DOHH2 (cell line): ENCODE results near the gene IFI16.
A peak's percentile ranks its signal among the peaks of the same experiment; 100 is the strongest.

Source experiments
- H3F3A ChIP-seq: fragments of 200-600 bp; sonication (generic), shearing (Covaris generic); 2 replicates; pipeline ENCODE4 v1.6.0; 2016; ENCODE audit warnings: antibody characterized with exemption, mild to moderate bottlenecking; ENCODE audit not compliant: control insufficient read depth, insufficient read depth
- H3K27ac ChIP-seq: fragments of 200-600 bp; sonication (generic); 2 replicates; pipeline ENCODE4 v1.5.1; 2014; ENCODE audit warnings: low read depth, mild to moderate bottlenecking, low read length, moderate library complexity
- H3K27me3 ChIP-seq: fragments of 200-600 bp; sonication (generic); 2 replicates; pipeline ENCODE4 v1.6.1; 2014; ENCODE audit warnings: mild to moderate bottlenecking, low read length, mixed read lengths; ENCODE audit not compliant: control insufficient read depth
- H3K36me3 ChIP-seq: fragments of 200-600 bp; sonication (generic); 2 replicates; pipeline ENCODE4 v1.6.1; 2014; ENCODE audit warnings: mild to moderate bottlenecking, low read length, moderate library complexity, mixed read lengths; ENCODE audit not compliant: control insufficient read depth
- H3K4me1 ChIP-seq: fragments of 200-600 bp; sonication (generic); 2 replicates; pipeline ENCODE4 v1.6.1; 2014; ENCODE audit warnings: mild to moderate bottlenecking, low read length, mixed read lengths; ENCODE audit not compliant: control insufficient read depth
- H3K4me2 ChIP-seq: fragments of 200-600 bp; sonication (generic); 2 replicates; pipeline ENCODE4 v1.6.0; 2014; ENCODE audit warnings: mild to moderate bottlenecking, low read length, moderate library complexity
- H3K4me3 ChIP-seq: fragments of 200-600 bp; sonication (generic); 2 replicates; pipeline ENCODE4 v1.5.1; 2014; ENCODE audit warnings: mild to moderate bottlenecking, low read length, mixed read lengths
- H3K79me2 ChIP-seq: fragments of 200-600 bp; sonication (generic); 2 replicates; pipeline ENCODE4 v1.6.1; 2014; ENCODE audit warnings: mild to moderate bottlenecking, low read length, mixed read lengths; ENCODE audit not compliant: control insufficient read depth
- H3K9me2 ChIP-seq: fragments of 200-600 bp; sonication (generic); replicated peaks from 2 replicates; pipeline ENCODE4 v1.6.1; 2014; ENCODE audit warnings: mild to moderate bottlenecking, low read length, mixed read lengths; ENCODE audit not compliant: control insufficient read depth
- H3K9me3 ChIP-seq: fragments of 200-600 bp; sonication (generic); 2 replicates; pipeline ENCODE4 v1.6.1; 2014; ENCODE audit warnings: antibody characterized with exemption, low read length, mixed read lengths; ENCODE audit not compliant: control insufficient read depth, insufficient read depth
- H4K20me1 ChIP-seq: fragments of 200-600 bp; sonication (generic); 2 replicates; pipeline ENCODE4 v1.6.0; 2014; ENCODE audit warnings: low read depth, mild to moderate bottlenecking, antibody characterized with exemption, low read length, moderate library complexity; ENCODE audit not compliant: control insufficient read depth, insufficient read depth
- EZH2phosphoT487 ChIP-seq: fragments of 200-600 bp; sonication (generic); IDR thresholded peaks from 2 replicates; pipeline ENCODE4 v1.6.1; 2017; ENCODE audit warnings: borderline replicate concordance, mild to moderate bottlenecking, antibody characterized with exemption, low read length, moderate library complexity, mixed read lengths
- TF ChIP-seq, protein P1 (sequence below): fragments of 200-600 bp; sonication (generic); IDR thresholded peaks from one replicate; pipeline ENCODE4 v1.5.1; 2014; ENCODE audit warnings: antibody characterized with exemption, mild to moderate bottlenecking, low read depth, low read length; ENCODE audit not compliant: poor library complexity, severe bottlenecking

The IFI16 gene

DNA sequence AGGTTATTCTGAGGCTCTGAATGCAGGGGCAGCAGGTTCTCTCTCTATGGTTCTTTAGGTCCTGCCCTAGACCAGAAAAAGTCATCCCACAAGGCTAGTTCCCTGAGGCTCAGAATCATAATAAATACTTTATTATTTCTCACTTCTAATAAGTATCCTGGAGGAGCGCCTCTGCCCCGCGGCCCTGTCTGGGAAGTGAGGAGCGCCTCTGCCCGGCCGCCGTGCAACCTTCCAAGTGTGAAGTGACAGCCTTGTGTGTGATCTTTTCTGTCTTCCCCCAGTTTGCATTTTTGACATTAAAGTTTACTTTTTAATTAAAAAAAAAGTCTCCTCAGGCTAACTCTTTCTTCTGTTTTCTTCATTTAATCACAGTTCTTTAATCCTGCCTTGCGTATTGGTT lies 55.4 kb downstream of the IFI16 start:
- H3K9me3 ChIP-seq = no peaks in the 10 kb centered on the region

DNA sequence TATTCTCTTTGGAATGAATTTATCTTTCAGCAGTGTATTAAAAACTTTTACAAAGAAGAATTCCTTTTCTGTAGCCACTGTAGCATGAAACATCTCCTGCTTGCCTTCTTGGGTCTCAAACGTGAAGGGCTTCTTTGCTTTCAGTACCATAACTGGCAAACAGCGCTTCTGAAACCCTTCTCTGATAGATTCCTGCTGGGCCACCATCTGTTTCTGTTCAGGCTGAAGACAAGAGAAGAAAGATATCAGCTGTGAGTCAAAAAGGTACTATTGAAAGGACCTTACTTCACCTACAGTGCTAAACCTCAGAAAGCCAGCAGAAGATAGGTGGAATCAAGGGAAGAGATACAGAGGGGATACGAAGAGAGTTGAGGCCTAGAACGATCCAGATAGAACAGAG lies 56.4 kb downstream of the IFI16 start:
- H3K27me3 ChIP-seq = no peaks in the 10 kb centered on the region
- H3F3A ChIP-seq = peaks cover 48% of the 10 kb centered on the region
- H3K79me2 ChIP-seq = peaks cover 50% of the 10 kb centered on the region
- peak overlapping the region; percentile 95 for H3K4me2 ChIP-seq
- peak overlapping the region; percentile 45 for H3K4me3 ChIP-seq
- peak overlapping the region; percentile 100 for H3K27ac ChIP-seq
- no peaks in the 10 kb centered on the region for H3K9me3 ChIP-seq
- no peak for TF ChIP-seq EZH2phosphoT487
- TF ChIP-seq, protein P1, sequence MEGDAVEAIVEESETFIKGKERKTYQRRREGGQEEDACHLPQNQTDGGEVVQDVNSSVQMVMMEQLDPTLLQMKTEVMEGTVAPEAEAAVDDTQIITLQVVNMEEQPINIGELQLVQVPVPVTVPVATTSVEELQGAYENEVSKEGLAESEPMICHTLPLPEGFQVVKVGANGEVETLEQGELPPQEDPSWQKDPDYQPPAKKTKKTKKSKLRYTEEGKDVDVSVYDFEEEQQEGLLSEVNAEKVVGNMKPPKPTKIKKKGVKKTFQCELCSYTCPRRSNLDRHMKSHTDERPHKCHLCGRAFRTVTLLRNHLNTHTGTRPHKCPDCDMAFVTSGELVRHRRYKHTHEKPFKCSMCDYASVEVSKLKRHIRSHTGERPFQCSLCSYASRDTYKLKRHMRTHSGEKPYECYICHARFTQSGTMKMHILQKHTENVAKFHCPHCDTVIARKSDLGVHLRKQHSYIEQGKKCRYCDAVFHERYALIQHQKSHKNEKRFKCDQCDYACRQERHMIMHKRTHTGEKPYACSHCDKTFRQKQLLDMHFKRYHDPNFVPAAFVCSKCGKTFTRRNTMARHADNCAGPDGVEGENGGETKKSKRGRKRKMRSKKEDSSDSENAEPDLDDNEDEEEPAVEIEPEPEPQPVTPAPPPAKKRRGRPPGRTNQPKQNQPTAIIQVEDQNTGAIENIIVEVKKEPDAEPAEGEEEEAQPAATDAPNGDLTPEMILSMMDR = no peak
- H3K36me3 ChIP-seq = peaks cover 81% of the 10 kb centered on the region
- no peaks in the 10 kb centered on the region for H3K9me2 ChIP-seq
- H3K4me1 ChIP-seq = peaks cover 74% of the 10 kb centered on the region
- no peaks in the 10 kb centered on the region for H4K20me1 ChIP-seq

More for the DNA sequence above, 55.4 kb downstream of the IFI16 start:
- Histone ChIP-seq H3F3A (peaks cover 51% of the 10 kb centered on the region), H3K79me2 (peaks cover 40% of the 10 kb centered on the region), H3K4me1 (peaks cover 64% of the 10 kb centered on the region), H3K9me2 (no peaks in the 10 kb centered on the region), H3K27me3 (no peaks in the 10 kb centered on the region), H3K4me3 (no peak overlapping the region), H4K20me1 (no peaks in the 10 kb centered on the region), H3K4me2 (no peak overlapping the region), H3K36me3 (peaks cover 81% of the 10 kb centered on the region), H3K27ac (no peak overlapping the region)
- TF ChIP-seq, protein P1 = no peak
- TF ChIP-seq EZH2phosphoT487 = no peak

DNA sequence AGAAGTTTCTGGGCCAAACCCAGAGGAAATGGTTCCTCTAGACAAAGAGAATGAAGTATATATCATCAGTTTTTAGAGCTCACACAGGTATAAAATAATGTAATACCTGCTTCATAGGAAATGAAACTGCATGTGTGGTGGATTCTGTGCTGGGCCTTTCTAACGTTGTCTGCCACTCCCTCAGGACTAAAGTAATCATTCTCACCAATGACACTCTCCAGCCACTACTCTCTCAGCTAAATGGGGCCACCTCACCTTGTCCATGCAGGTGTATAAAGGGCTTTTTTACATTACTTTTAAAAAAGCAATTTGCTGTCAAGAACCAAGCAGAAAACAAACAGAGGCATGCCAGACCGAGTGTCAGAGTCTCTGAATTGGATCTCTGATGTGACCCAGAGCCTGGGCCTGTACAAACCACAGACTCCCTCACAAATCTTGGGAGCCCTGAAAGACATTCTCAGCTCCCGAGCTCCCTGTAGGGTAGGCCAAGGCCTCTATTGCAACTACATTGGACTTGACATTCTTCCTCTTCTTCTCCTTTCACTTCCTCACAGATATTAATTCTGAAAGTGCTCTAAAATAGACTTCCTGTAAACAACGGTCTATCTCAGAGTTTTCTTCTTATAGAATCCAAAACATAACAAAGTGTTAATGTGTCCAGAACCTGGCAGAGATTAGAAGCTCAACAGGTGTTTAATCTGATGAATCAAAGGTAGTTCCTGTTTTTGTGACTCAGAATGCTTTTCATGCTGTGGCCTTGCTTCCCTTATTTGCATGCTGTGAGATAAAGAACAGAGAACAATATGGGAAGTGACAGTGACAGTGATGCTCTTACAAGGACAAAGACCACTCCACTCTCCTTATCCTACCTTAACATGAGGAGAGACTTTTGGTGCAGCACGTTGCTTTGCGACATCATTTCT lies 58.3 kb downstream of the IFI16 start:
- Histone ChIP-seq H3K27me3 (no peaks in the 10 kb centered on the region), H3K36me3 (peaks cover 81% of the 10 kb centered on the region), H3K27ac (peak overlapping the region; percentile 100), H3K4me2 (peak overlapping the region; percentile 95), H3K4me1 (peaks cover 87% of the 10 kb centered on the region), H3K9me3 (no peaks in the 10 kb centered on the region), H3K4me3 (peak overlapping the region; percentile 73), H4K20me1 (no peaks in the 10 kb centered on the region), H3K9me2 (no peaks in the 10 kb centered on the region), H3K79me2 (peaks cover 68% of the 10 kb centered on the region), H3F3A (peaks cover 49% of the 10 kb centered on the region)
- TF ChIP-seq, protein P1 = no peak
- TF ChIP-seq EZH2phosphoT487 = no peak
